Caco-2 (cell line): Measurements from ENCODE around the gene HBEGF. TPM values are rescaled to one million over a fixed set of nuclear protein-coding genes. Genes with fewer than 3 reads are reported as not detected.

ENCODE experiments used
- BruUV-seq: library from RNA; stranded (reverse); fragments of 400-500 nt; replicated peaks from 2 replicates; lab custom pipeline; 2021; lab: Mats Ljungman, UMichigan
- CTCF ChIA-PET: fragments of 300-600 bp; sonication (Branson Sonifier 250); formaldehyde crosslinking; loops from one replicate; lab custom pipeline; 2022; ENCODE audit warnings: antibody characterized with exemption; lab: Charles Lee
- POLR2A ChIA-PET: fragments of 300-600 bp; sonication (Branson Sonifier 250); formaldehyde crosslinking; loops from one replicate; lab custom pipeline; 2022; ENCODE audit warnings: antibody characterized with exemption; lab: Charles Lee
- DNase-seq, 2 experiments: peaks; one replicate each; pipeline versions ENCODE4 v3.0.0 to v3.0.0-alpha.2; 2020 to 2022
- H3K27me3 ChIP-seq: replicated peaks from 2 replicates; pipeline ENCODE4 v1.6.0; 2011; ENCODE audit warnings: low read length; ENCODE audit not compliant: control insufficient read depth, insufficient read depth
- H3K36me3 ChIP-seq: 2 replicates; pipeline ENCODE4 v1.5.1; 2011; ENCODE audit warnings: low read length; ENCODE audit not compliant: control insufficient read depth, insufficient read depth
- H3K4me1 ChIP-seq: fragments of 250-450 bp; sonication (Bioruptor Pico); 2 replicates; pipeline ENCODE4 v1.5.1; 2020; ENCODE audit warnings: mild to moderate bottlenecking
- H3K4me3 ChIP-seq: 2 replicates; pipeline ENCODE4 v1.5.1; 2011; ENCODE audit warnings: low read depth, mild to moderate bottlenecking, control low read depth, low read length
- H3K9me3 ChIP-seq: fragments of 250-450 bp; sonication (Bioruptor Pico); 2 replicates; pipeline ENCODE4 v1.5.1; 2020; ENCODE audit warnings: mild to moderate bottlenecking, moderate library complexity
- H3K27ac Mint-ChIP-seq: one replicate; pipeline ENCODE4 v1.8.0; 2022; ENCODE audit warnings: mixed read lengths; ENCODE audit not compliant: unreplicated experiment
- H3K27me3 Mint-ChIP-seq: one replicate; pipeline ENCODE4 v1.8.0; 2022; ENCODE audit warnings: mixed read lengths; ENCODE audit not compliant: insufficient read depth, unreplicated experiment
- H3K36me3 Mint-ChIP-seq: one replicate; pipeline ENCODE4 v1.8.0; 2022; ENCODE audit warnings: mild to moderate bottlenecking, mixed read lengths; ENCODE audit not compliant: insufficient read depth, unreplicated experiment
- H3K4me1 Mint-ChIP-seq: one replicate; pipeline ENCODE4 v1.8.0; 2022; ENCODE audit warnings: low read depth, mixed read lengths; ENCODE audit not compliant: unreplicated experiment
- H3K4me3 Mint-ChIP-seq: one replicate; pipeline ENCODE4 v1.8.0; 2022; ENCODE audit warnings: mild to moderate bottlenecking, moderate library complexity, mixed read lengths; ENCODE audit not compliant: unreplicated experiment
- H3K9me3 Mint-ChIP-seq: one replicate; pipeline ENCODE4 v1.8.0; 2022; ENCODE audit warnings: mixed read lengths; ENCODE audit not compliant: unreplicated experiment
- intact Hi-C: fragments of 100-400 bp; cut with micrococcal nuclease; formaldehyde crosslinking; loops from one replicate; pipeline ENCODE4 v1.10.0; 2022; ENCODE audit not compliant: unreplicated experiment
- total RNA-seq: library from RNA; stranded (reverse); gene quantifications from 2 replicates; pipeline ENCODE4 v1.2.3, GENCODE V29; 2022
- TF ChIP-seq, protein P1 (sequence below), 2 experiments: fragments of 200-600 bp in 1 of 2; IDR thresholded peaks; 1 replicate in 1 of 2; 2 replicates in 1 of 2; pipeline versions ENCODE4 v1.5.1 to v1.8.0; 2011 to 2022; ENCODE audit warnings: antibody characterized with exemption in 1 of 2, control low read depth in 1 of 2, inconsistent platforms in 1 of 2, low read depth in 1 of 2, low read length in 1 of 2, mild to moderate bottlenecking in 1 of 2, moderate library complexity in 1 of 2; ENCODE audit not compliant: insufficient read depth in 1 of 2, severe bottlenecking in 1 of 2, unreplicated experiment in 1 of 2

HBEGF gene
- total RNA-seq, 1 experiment from 2014 or later = 5.8 TPM

GRCh38 chr5:140296289-140296688 is 50.1 kb downstream of the HBEGF start:
- H3K27ac Mint-ChIP-seq = no peak overlapping the region
- H3K4me1 Mint-ChIP-seq = peaks cover 27% of the 10 kb centered on the region
- ChIA-PET POLR2A (no interaction called here), CTCF (no interaction called here)
- Histone ChIP-seq H3K4me3 (no peak overlapping the region), H3K4me1 (peaks cover 57% of the 10 kb centered on the region), H3K9me3 (no peaks in the 10 kb centered on the region), H3K27me3 (no peaks in the 10 kb centered on the region), H3K36me3 (peaks cover 1% of the 10 kb centered on the region; the same call in 1 of the 2 replicates)
- H3K4me3 Mint-ChIP-seq = no peak overlapping the region
- peaks cover 24% of the 10 kb centered on the region for H3K36me3 Mint-ChIP-seq
- no peak for DNase-seq
- intact Hi-C loops = no loop called here
- H3K27me3 Mint-ChIP-seq = no peaks in the 10 kb centered on the region
- H3K9me3 Mint-ChIP-seq = no peaks in the 10 kb centered on the region
- TF ChIP-seq, protein P1, sequence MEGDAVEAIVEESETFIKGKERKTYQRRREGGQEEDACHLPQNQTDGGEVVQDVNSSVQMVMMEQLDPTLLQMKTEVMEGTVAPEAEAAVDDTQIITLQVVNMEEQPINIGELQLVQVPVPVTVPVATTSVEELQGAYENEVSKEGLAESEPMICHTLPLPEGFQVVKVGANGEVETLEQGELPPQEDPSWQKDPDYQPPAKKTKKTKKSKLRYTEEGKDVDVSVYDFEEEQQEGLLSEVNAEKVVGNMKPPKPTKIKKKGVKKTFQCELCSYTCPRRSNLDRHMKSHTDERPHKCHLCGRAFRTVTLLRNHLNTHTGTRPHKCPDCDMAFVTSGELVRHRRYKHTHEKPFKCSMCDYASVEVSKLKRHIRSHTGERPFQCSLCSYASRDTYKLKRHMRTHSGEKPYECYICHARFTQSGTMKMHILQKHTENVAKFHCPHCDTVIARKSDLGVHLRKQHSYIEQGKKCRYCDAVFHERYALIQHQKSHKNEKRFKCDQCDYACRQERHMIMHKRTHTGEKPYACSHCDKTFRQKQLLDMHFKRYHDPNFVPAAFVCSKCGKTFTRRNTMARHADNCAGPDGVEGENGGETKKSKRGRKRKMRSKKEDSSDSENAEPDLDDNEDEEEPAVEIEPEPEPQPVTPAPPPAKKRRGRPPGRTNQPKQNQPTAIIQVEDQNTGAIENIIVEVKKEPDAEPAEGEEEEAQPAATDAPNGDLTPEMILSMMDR (IDR thresholded peaks at IDR 0.05; ENCODE audit: insufficient read depth in 1 of 2, low read depth in 1 of 2, low read length in 1 of 2, severe bottlenecking in 1 of 2, unreplicated experiment in 1 of 2) = no peak
- BruUV-seq = no TSS peak

- H3K27me3 ChIP-seq = no peaks in the 10 kb centered on the region
- TF ChIP-seq, protein P1 (IDR thresholded peaks at IDR 0.05; ENCODE audit: insufficient read depth in 1 of 2, low read depth in 1 of 2, low read length in 1 of 2, severe bottlenecking in 1 of 2, unreplicated experiment in 1 of 2) = no peak
- H3K4me1 ChIP-seq = peaks cover 58% of the 10 kb centered on the region
- CTCF ChIA-PET = no interaction called here
- intact Hi-C loops = no loop called here
- Mint-ChIP-seq H3K27ac (no peak overlapping the region), H3K36me3 (peaks cover 22% of the 10 kb centered on the region), H3K9me3 (no peaks in the 10 kb centered on the region), H3K4me3 (no peak overlapping the region), H3K27me3 (no peaks in the 10 kb centered on the region), H3K4me1 (peaks cover 36% of the 10 kb centered on the region)
- DNase-seq = no peak
- no peaks in the 10 kb centered on the region for H3K9me3 ChIP-seq
- H3K36me3 ChIP-seq = peaks cover 1% of the 10 kb centered on the region; the same call in 1 of the 2 replicates
- POLR2A ChIA-PET = no interaction called here
- no TSS peak for BruUV-seq
- no peak overlapping the region for H3K4me3 ChIP-seq
These were observed 51.0 kb downstream of the HBEGF start for GRCh38 chr5:140295414-140295813.

DNA sequence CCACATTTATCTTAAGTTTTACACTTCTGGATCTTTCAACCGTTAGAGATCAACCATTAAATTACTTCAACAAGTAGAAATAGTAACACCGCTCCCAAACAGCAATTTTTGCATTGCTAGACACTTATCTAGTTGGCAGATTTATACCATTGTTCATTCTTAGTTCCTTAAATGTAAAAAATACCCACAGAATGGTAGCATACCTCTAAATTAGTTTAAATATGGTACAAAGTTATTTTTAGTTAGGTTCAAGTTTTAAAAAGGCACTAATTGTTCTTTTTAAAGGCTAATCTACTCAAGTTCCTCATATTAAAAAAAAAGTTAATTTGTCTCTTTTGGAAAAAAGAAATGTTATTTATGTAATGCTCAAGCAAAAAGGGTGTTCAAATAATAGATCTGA is 51.6 kb downstream of the HBEGF start:
- intact Hi-C loops = no loop called here
- Histone ChIP-seq H3K9me3 (no peaks in the 10 kb centered on the region), H3K36me3 (no peaks in the 10 kb centered on the region), H3K4me1 (peaks cover 59% of the 10 kb centered on the region), H3K4me3 (no peak overlapping the region), H3K27me3 (no peaks in the 10 kb centered on the region)
- DNase-seq = no peak
- Mint-ChIP-seq H3K4me3 (no peak overlapping the region), H3K9me3 (no peaks in the 10 kb centered on the region), H3K27ac (no peak overlapping the region), H3K4me1 (peaks cover 39% of the 10 kb centered on the region), H3K36me3 (peaks cover 16% of the 10 kb centered on the region), H3K27me3 (no peaks in the 10 kb centered on the region)
- TF ChIP-seq, protein P1 (IDR thresholded peaks at IDR 0.05; ENCODE audit: insufficient read depth in 1 of 2, low read depth in 1 of 2, low read length in 1 of 2, severe bottlenecking in 1 of 2, unreplicated experiment in 1 of 2) = no peak
- ChIA-PET CTCF (interaction anchor here (0.6 kb wide), 1 partner anchor 42 kb away, joined by 3 read pairs; no protein-coding TSS in a partner anchor), POLR2A (no interaction called here)
- BruUV-seq = no TSS peak
